ENCODE data around the gene PEF1.

PEF1 gene

GRCh38 chr1:31653717-31654473 lies 9.2 kb upstream of the PEF1 start:
- no peak for DNase-seq

DNA sequence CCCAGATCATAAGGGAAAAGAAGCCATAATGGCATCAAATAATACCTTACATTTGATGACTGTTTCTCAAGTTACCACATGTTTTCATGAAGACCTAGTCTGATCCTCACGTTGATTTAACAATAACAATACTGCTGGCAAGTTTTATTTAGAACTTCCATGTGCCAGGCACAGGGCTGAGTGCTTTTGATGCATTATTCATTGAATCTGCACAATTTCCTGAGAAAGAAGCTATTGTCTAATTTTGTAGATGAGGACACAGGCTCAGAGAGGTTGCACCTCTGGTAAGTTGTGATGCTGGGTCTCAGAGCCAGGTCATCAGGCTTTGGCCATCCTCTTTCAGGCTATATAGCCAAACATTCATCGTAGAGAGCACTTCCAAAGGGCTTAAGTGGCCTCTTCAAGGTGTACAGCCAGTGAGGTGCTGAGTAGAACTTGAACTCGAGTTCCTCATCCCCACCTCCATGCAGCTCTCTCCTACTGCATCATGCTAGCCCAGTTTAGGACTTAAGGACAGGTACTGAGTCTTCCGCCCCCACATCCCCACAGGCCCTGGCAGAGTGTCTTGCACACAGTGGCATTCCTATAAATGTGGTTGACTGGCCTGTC lies 8.3 kb upstream of the PEF1 start:
- DNase-seq: no peak

- DNase-seq: no peak
These were observed 7.1 kb upstream of the PEF1 start for GRCh38 chr1:31651766-31652165.

GRCh38 chr1:31651089-31651420 lies 6.4 kb upstream of the PEF1 start:
- no peak for DNase-seq

DNA sequence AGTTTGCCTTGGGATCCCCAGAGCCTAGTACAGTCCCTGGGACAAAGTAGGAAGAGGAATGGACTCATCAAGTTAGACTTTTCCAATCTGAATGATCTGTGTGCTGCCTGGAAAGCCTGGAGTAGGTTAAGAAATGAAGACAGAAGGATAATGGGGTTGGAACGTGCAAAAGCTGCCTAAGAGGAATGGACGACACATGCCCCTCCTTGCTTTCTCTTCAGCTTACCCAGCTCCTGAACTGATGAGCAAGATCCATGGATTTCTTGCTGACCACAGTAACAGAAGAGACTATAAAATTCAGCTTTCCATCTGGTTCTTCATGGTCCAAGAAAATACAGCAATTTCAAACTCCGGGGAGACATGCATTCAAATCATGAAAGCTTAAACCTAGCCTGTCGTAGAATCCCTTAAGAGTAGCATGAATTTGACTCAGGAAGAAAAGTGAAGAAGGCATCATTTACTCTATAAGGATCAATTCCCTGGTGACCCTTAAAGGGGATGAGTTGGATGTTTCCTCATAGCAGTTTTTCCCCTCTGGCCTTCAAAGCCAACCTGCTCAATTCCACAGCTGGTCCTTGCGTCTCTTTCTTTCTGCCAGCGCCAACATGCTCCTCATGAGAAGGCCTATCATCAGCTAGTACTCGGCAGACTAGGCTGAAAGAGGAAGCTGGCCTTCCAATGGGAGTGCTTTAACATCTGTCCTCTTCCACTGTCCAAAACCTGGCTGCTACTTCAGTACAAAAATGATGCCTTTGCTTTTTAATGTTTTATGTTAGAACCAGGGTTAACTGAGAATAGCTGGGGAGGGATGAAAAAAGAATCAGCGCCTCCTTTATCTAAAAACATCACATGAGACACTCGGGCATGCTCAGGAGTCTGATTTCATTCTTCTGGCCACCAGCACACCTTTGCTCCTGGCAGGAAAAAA lies 5.7 kb upstream of the PEF1 start:
- DNase-seq: no peak

DNA sequence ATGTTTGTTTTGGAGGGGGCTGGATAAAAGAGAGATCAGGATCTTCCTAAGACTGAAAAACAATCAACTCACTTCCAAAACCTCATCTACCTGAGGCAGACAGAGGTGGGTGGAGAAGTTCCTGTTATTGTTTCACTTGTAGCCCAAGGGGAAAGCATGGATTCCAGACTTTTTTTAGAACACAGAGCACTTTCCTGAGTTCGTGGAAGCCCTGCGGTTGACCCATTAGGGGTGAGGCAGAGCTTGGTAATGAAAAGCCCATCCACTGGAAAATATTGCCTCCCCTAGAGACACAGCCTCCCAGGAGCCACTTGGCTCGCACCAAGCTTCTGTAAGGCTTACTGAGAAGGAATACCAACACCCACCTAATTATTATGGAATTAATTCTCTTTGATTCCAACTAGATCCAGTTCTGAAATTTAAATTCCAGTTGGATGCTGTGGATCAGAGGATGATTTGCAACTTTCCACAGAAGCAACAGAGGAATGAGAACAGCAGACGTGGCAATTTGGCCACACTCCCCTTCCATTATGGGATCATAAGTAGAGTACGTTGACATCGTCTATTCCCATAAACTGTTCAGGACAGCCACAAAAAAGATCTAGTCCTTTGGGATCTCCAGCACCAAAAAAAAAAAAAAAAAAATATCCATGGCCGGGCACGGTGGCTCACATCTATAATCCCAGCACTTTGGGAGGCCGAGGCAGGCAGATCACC lies 4.1 kb upstream of the PEF1 start:
- no peak for DNase-seq

GRCh38 chr1:31648190-31648589 lies 3.5 kb upstream of the PEF1 start:
- no peak for DNase-seq

- no peak for DNase-seq
These were observed 2.4 kb upstream of the PEF1 start for GRCh38 chr1:31647106-31647505.

- no peak for DNase-seq
These were observed 1.7 kb upstream of the PEF1 start for GRCh38 chr1:31646259-31646960.

- DNase-seq: no peak
These were observed 545 bp upstream of the PEF1 start for GRCh38 chr1:31645274-31645568.

GRCh38 chr1:31643976-31644559 lies 608 bp downstream of the PEF1 start:
- no peak for DNase-seq

GRCh38 chr1:31642897-31643296 lies 1.8 kb downstream of the PEF1 start:
- no peak for DNase-seq

DNA sequence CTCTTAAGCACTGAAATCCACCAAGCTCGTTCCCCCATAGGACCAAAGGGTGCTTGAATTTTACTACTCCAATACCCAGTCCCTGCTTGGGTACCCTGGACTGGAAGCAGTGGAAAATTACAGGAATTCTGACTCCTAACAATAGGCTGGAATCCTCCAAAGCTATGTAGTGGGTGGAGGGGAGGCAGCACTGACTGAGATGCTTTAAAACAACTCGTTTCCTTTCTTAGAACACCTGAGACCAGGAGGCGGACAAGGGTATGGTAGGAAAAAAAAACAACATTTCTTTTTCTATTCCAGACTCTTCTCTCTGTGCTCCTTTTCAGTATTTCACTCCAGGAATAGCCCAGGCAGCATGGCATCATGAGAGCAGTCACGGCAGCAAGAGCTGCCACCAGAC lies 2.3 kb downstream of the PEF1 start:
- no peak for DNase-seq

- DNase-seq: no peak
These were observed 3.7 kb downstream of the PEF1 start for GRCh38 chr1:31640964-31641363.

GRCh38 chr1:31640179-31640578 lies 4.5 kb downstream of the PEF1 start:
- no peak for DNase-seq

- DNase-seq: no peak
These were observed 5.1 kb downstream of the PEF1 start for GRCh38 chr1:31639543-31639942.

DNA sequence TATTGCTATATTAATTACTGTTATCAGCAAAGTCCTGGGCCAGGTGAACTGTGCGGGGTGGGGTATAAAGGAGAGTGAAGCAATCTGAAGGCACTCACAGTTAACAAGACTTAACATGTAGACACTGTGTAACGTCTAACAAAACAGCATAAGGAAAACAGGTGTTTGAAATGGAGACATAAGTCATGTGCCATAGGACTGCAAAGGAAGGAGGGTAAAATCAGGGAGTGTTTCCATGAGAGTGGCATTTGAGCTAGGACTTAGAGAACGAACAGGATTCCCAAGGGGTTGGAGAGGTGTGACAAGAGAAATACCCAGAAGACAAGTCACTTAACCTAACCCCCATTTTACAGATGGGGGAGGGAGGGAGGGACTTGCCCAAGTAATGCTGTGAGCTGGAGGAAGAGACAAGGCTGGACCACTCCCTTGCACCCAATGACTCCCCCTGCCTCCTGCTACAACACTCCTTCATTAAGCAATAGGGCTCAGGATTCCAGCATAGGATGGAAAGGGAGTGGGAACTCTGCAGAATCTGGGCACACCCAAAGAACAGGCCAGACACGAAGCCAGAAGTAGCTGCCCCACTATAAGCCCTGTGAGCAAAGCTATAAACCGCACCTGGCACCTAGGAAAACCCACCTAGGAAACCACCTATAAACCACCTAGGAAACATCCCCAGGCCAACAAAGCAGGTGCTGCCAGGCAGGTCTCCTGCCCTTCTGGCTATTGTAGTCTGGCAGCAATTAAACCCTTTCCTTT lies 6.6 kb downstream of the PEF1 start:
- DNase-seq: no peak

DNA sequence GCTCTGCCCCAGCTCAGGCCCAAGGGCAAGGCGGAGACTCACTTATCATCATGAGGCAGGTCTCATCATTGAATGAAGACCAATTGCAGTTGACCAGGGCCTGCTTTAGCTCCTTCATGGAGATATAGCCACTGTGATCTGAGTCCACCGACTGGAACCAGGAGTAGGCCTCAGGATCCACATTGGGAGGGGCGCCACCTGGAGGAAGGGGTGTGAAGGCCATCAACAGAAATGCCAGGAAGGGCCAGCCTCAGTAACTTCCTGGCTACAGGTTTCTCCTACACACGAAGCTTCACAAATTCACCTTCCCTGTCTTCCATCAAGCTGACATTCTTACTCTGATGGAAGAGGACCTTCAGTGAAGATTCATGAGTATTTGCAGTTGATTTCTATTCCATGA lies 11.6 kb downstream of the PEF1 start:
- DNase-seq: no peak

DNA sequence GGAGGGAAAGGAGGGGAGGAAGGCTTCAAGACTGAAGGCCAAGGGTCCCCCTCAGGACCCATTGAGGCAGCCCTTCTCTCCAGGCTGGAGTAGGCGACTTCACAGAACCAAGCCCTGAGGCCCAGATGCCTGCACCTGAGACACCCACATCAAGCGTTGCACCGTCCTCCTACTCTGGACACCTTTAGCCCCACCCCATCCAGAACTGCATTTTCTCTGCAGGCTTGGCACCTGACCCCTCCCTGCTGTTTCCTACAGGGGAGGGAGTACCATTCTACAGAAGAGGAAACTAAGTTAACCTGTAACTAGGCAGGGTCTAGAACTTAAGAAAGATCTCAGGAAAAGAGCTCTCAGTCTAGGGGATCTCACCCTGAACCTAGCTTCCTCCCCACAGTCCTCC lies 12.0 kb downstream of the PEF1 start:
- DNase-seq: no peak

DNA sequence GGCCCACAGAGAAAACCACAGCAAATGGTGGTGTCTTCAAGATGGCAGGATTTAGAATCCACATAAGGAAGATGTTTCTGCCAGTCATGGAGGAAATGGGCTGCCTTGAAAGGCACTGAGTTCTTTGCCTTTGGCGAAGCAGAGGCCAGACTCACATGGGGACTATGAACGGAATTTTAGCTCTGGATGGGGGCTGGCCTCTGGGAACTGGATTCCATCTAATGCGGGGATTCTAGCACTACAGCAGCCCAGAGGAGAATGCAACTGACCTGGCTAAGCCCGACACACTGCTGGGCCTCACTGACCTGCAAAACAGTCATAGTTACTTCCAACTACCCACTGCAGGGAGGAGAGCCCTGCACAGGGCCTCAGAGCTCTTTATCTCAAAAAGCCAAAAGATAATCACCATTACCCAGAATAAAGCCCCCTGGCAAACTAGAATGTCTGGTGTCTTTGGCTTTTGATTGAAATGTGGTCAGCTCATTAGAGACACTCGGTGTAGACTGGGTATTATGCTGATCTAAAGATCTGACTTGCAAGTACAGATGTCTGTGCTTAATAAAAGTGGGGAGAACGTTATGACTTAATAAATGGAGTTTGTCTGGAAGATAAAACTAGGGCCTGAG lies 15.6 kb downstream of the PEF1 start:
- no peak for DNase-seq

DNA sequence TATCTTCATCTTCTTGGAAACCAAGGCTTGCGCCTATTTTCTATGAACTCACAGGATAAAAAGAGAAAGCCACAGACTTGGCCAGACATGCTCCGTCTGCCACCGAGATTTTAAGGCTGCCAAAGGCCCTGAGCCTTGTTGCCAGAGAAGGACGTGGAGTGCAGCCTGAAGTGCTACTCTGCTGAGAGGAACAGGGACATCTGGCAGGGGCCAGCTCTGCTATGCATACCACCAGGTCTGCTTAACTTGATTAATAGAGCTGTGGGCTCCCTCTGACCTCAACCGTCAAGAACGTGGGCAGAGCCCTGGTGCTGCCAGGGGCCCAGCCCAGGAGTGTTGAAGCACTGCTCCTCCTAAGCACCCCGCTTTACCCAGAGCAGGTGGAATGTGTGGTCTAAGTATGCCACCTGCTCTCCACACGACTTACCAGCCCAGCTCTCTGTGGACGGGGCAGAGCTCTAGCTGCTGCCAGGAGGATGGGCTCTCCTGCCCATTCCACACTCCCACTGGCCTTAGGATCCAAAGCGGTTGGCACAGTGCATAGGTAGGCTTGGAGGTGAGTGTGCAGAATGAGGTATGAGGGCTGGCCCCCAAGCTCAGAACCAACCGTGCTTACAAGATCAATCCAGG lies 16.6 kb downstream of the PEF1 start:
- no peak for DNase-seq

All from right hindlimb (tissue), 1 donor.